H9 (cell line): ENCODE results near the gene EXOC8. TPM values are rescaled to one million over a fixed set of nuclear protein-coding genes. Genes with fewer than 3 reads are reported as not detected.

Source experiments
- DNase-seq: peaks from one replicate; pipeline ENCODE4 v3.0.0-alpha.2; 2017
- H2AFZ ChIP-seq: one replicate; pipeline ENCODE4 v1.6.1; 2013; ENCODE audit warnings: mild to moderate bottlenecking, low read length, control low read depth, moderate library complexity
- H2AK5ac ChIP-seq: 2 replicates; pipeline ENCODE4 v1.6.1; 2013; ENCODE audit warnings: low read length, control low read depth, mixed read lengths; ENCODE audit not compliant: insufficient read length
- H2BK120ac ChIP-seq: one replicate; pipeline ENCODE4 v1.6.1; 2013; ENCODE audit warnings: low read depth, mild to moderate bottlenecking, low read length, control low read depth, inconsistent platforms; ENCODE audit not compliant: poor library complexity, severe bottlenecking
- H2BK12ac ChIP-seq: 2 replicates; pipeline ENCODE4 v1.6.1; 2013; ENCODE audit warnings: low read length, control low read depth, mixed read lengths, low read depth; ENCODE audit not compliant: insufficient read length
- H2BK15ac ChIP-seq: 2 replicates; pipeline ENCODE4 v1.6.1; 2013; ENCODE audit warnings: low read depth, low read length, control low read depth
- H2BK20ac ChIP-seq: one replicate; pipeline ENCODE4 v1.6.1; 2013; ENCODE audit warnings: low read depth, mild to moderate bottlenecking, low read length, control low read depth, inconsistent platforms; ENCODE audit not compliant: poor library complexity, severe bottlenecking
- H2BK5ac ChIP-seq: 2 replicates; pipeline ENCODE4 v1.6.1; 2013; ENCODE audit warnings: low read length, control low read depth, mixed read lengths; ENCODE audit not compliant: insufficient read length
- H3K14ac ChIP-seq: 2 replicates; pipeline ENCODE4 v1.6.1; 2013; ENCODE audit warnings: low read length, control low read depth; ENCODE audit not compliant: insufficient read depth
- H3K18ac ChIP-seq: 2 replicates; pipeline ENCODE4 v1.6.1; 2013; ENCODE audit warnings: low read depth, mild to moderate bottlenecking, mixed read lengths, low read length, control low read depth; ENCODE audit not compliant: insufficient read length
- H3K23ac ChIP-seq: 2 replicates; pipeline ENCODE4 v1.6.1; 2013; ENCODE audit warnings: low read length, control low read depth, mixed read lengths, low read depth; ENCODE audit not compliant: insufficient read length
- H3K23me2 ChIP-seq: 2 replicates; pipeline ENCODE4 v1.6.1; 2013; ENCODE audit warnings: low read depth, mild to moderate bottlenecking, mixed read lengths, low read length, control low read depth; ENCODE audit not compliant: insufficient read length, poor library complexity, severe bottlenecking
- H3K27ac ChIP-seq: 2 replicates; pipeline ENCODE4 v1.5.1; 2013; ENCODE audit warnings: low read length, control low read depth, mixed read lengths, low read depth; ENCODE audit not compliant: insufficient read length
- H3K27me3 ChIP-seq: 2 replicates; pipeline ENCODE4 v1.6.1; 2013; ENCODE audit warnings: low read length, control low read depth, inconsistent platforms; ENCODE audit not compliant: insufficient read depth
- H3K4ac ChIP-seq: 2 replicates; pipeline ENCODE4 v1.6.1; 2013; ENCODE audit warnings: low read depth, mild to moderate bottlenecking, control low read depth, inconsistent platforms, low read length, moderate library complexity
- H3K4me1 ChIP-seq: 2 replicates; pipeline ENCODE4 v1.6.1; 2013; ENCODE audit warnings: low read length, control low read depth, inconsistent platforms; ENCODE audit not compliant: insufficient read depth
- H3K4me2 ChIP-seq: 2 replicates; pipeline ENCODE4 v1.6.1; 2013; ENCODE audit warnings: low read length, control low read depth, mixed read lengths; ENCODE audit not compliant: insufficient read length, insufficient read depth
- H3K56ac ChIP-seq: 2 replicates; pipeline ENCODE4 v1.6.1; 2013; ENCODE audit warnings: low read depth, mild to moderate bottlenecking, mixed read lengths, low read length, control low read depth; ENCODE audit not compliant: insufficient read length
- H3K79me1 ChIP-seq: 2 replicates; pipeline ENCODE4 v1.6.1; 2013; ENCODE audit warnings: low read depth, mild to moderate bottlenecking, moderate library complexity, low read length, control low read depth, inconsistent platforms; ENCODE audit not compliant: insufficient read depth, poor library complexity, severe bottlenecking
- H3K79me2 ChIP-seq: 2 replicates; pipeline ENCODE4 v1.6.1; 2013; ENCODE audit warnings: low read length, control low read depth, inconsistent platforms; ENCODE audit not compliant: insufficient read depth
- H3K9ac ChIP-seq: 2 replicates; pipeline ENCODE4 v1.6.1; 2013; ENCODE audit warnings: low read length, control low read depth, mixed read lengths; ENCODE audit not compliant: insufficient read length; ENCODE audit errors: extremely low read depth
- H3K9me3 ChIP-seq: one replicate; pipeline ENCODE4 v1.6.1; 2013; ENCODE audit warnings: low read depth, low read length, inconsistent platforms; ENCODE audit not compliant: control insufficient read depth
- H3T11ph ChIP-seq: one replicate; pipeline ENCODE4 v1.6.1; 2013; ENCODE audit warnings: mild to moderate bottlenecking, low read length, control low read depth, inconsistent platforms
- H4K20me1 ChIP-seq: one replicate; pipeline ENCODE4 v1.6.1; 2013; ENCODE audit not compliant: control insufficient read depth, insufficient read length, insufficient read depth
- H4K5ac ChIP-seq: 2 replicates; pipeline ENCODE4 v1.6.1; 2013; ENCODE audit warnings: low read depth, mild to moderate bottlenecking, mixed read lengths, low read length, control low read depth; ENCODE audit not compliant: insufficient read length
- H4K8ac ChIP-seq: replicated peaks from 2 replicates; pipeline ENCODE4 v1.6.1; 2013; ENCODE audit warnings: low read length, control low read depth, mixed read lengths, low read depth; ENCODE audit not compliant: insufficient read length
- H4K91ac ChIP-seq: 2 replicates; pipeline ENCODE4 v1.6.1; 2013; ENCODE audit warnings: low read depth, mild to moderate bottlenecking, moderate library complexity, mixed read lengths, low read length, control low read depth; ENCODE audit not compliant: insufficient read length
- H3K27ac Mint-ChIP-seq, 3 experiments: 2 replicates in 2 of 3; 3 replicates in 1 of 3; pipeline ENCODE4 v1.8.0; 2020 to 2021; ENCODE audit warnings: mixed read lengths in 3 of 3, mild to moderate bottlenecking in 1 of 3, moderate library complexity in 1 of 3
- H3K27me3 Mint-ChIP-seq: 2 replicates; pipeline ENCODE4 v1.8.0; 2021; ENCODE audit warnings: low read depth, mild to moderate bottlenecking, moderate library complexity, mixed read lengths
- H3K36me3 Mint-ChIP-seq, 3 experiments: 2 replicates in 2 of 3; 3 replicates in 1 of 3; pipeline ENCODE4 v1.8.0; 2020 to 2021; ENCODE audit warnings: low read depth in 3 of 3, mixed read lengths in 3 of 3; ENCODE audit not compliant: insufficient read depth in 1 of 3
- H3K4me1 Mint-ChIP-seq, 2 experiments: 2 replicates each; pipeline ENCODE4 v1.8.0; 2020; ENCODE audit warnings: mixed read lengths in 2 of 2
- H3K4me3 Mint-ChIP-seq, 2 experiments: 2 replicates in 1 of 2; 3 replicates in 1 of 2; pipeline ENCODE4 v1.8.0; 2020 to 2021; ENCODE audit warnings: mild to moderate bottlenecking in 2 of 2, mixed read lengths in 2 of 2, moderate library complexity in 1 of 2
- H3K9me3 Mint-ChIP-seq, 2 experiments: 2 replicates in 1 of 2; 3 replicates in 1 of 2; pipeline ENCODE4 v1.8.0; 2020; ENCODE audit warnings: mild to moderate bottlenecking in 2 of 2, mixed read lengths in 2 of 2, moderate library complexity in 1 of 2
- WGBS: extraction: QIAGEN DNeasy Blood & Tissue Kit; methylation state at CpG from one replicate; pipeline ENCODE4 v1.1.7; 2013; ENCODE audit warnings: missing lambda C conversion rate, low lambda C conversion rate, mixed read lengths; ENCODE audit not compliant: insufficient read length; ENCODE audit errors: extremely low coverage; 5-methylcytosine and 5-hydroxymethylcytosine counted together
- total RNA-seq: library from RNA; stranded (reverse); gene quantifications from 2 replicates; pipeline ENCODE4 v1.2.1, GENCODE V29; 2021
- TF ChIP-seq, protein P1 (sequence below): fragments of 200-600 bp; sonication (generic); conservative IDR thresholded peaks from 3 replicates; pipeline ENCODE4 v1.8.0; 2021; ENCODE audit warnings: antibody characterized with exemption, mild to moderate bottlenecking

The EXOC8 gene
- total RNA-seq, 1 experiment from 2014 or later: 10.8 TPM

DNA sequence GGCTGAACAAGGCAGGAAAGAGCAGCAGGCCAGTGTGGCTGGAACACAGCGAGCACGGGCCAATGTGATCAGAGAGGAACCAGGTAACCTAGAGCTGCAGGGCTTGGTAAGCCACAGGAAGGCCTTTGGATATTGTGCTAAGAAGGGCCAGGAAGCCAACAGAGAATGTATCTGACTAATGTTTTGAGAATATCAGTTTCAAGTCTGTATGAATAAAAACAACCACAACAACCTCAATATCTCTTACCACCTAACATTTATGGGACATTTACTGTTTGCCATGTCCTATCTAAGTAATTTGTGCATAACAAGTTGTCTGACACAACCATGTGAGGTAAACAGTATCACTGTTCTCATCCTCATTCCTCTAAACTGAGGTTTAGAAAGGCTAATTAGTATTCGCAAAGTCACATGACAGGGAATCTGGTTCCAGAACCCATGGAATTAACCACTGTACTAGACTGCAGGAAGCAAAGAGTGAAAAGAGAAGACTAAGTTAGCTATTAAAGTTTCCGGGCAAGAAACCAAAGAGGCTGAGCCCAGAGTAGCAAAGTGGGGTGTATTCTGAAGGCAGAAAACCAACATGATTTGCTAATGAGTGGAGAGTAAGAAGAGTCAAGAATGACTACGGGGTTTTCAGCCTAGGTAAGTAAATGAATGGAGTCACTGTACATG is 39.4 kb upstream of the EXOC8 start:
- H4K8ac ChIP-seq: no peak overlapping the region
- H2AFZ ChIP-seq: no peak overlapping the region
- TF ChIP-seq, protein P1, sequence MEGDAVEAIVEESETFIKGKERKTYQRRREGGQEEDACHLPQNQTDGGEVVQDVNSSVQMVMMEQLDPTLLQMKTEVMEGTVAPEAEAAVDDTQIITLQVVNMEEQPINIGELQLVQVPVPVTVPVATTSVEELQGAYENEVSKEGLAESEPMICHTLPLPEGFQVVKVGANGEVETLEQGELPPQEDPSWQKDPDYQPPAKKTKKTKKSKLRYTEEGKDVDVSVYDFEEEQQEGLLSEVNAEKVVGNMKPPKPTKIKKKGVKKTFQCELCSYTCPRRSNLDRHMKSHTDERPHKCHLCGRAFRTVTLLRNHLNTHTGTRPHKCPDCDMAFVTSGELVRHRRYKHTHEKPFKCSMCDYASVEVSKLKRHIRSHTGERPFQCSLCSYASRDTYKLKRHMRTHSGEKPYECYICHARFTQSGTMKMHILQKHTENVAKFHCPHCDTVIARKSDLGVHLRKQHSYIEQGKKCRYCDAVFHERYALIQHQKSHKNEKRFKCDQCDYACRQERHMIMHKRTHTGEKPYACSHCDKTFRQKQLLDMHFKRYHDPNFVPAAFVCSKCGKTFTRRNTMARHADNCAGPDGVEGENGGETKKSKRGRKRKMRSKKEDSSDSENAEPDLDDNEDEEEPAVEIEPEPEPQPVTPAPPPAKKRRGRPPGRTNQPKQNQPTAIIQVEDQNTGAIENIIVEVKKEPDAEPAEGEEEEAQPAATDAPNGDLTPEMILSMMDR: no peak
- H3K4ac ChIP-seq: no peak overlapping the region
- H3K23me2 ChIP-seq: no peaks in the 10 kb centered on the region
- H3K56ac ChIP-seq: no peak overlapping the region
- H3K27ac ChIP-seq: no peak overlapping the region
- no peak overlapping the region for H4K5ac ChIP-seq
- H3K9ac ChIP-seq: no peak overlapping the region
- no peak for DNase-seq
- H3K4me3 Mint-ChIP-seq: no peak overlapping the region
- no peak overlapping the region for H3K23ac ChIP-seq
- H3K79me1 ChIP-seq: no peaks in the 10 kb centered on the region
- no peak overlapping the region for H3K4me2 ChIP-seq
- H2BK5ac ChIP-seq: no peak overlapping the region
- WGBS: no CpG with 5 or more reads among the region's 5 CpGs
- H2BK20ac ChIP-seq: no peak overlapping the region
- H3K27me3 ChIP-seq: no peaks in the 10 kb centered on the region
- no peaks in the 10 kb centered on the region for H3K9me3 ChIP-seq
- H3K18ac ChIP-seq: no peak overlapping the region
- H3K79me2 ChIP-seq: no peaks in the 10 kb centered on the region
- H3K9me3 Mint-ChIP-seq: no peaks in the 10 kb centered on the region
- no peak overlapping the region for H2AK5ac ChIP-seq
- no peak overlapping the region for H3T11ph ChIP-seq
- H3K27me3 Mint-ChIP-seq: no peaks in the 10 kb centered on the region
- H2BK15ac ChIP-seq: no peak overlapping the region
- H4K20me1 ChIP-seq: no peaks in the 10 kb centered on the region
- no peaks in the 10 kb centered on the region for H3K36me3 Mint-ChIP-seq
- H3K14ac ChIP-seq: no peak overlapping the region
- H2BK12ac ChIP-seq: no peak overlapping the region
- no peak overlapping the region for H4K91ac ChIP-seq
- no peak overlapping the region for H2BK120ac ChIP-seq
- no peaks in the 10 kb centered on the region for H3K4me1 ChIP-seq
- H3K4me1 Mint-ChIP-seq: peaks cover 11 to 16% of the 10 kb centered on the region in 2 experiments
- H3K27ac Mint-ChIP-seq: peak overlapping the region in 1 of 3 experiments; percentile 43; a peak in 3 of 7 replicates
